AG10803 (cell line): Measurements from ENCODE around the gene HASPIN.

ENCODE experiments used
- DNase-seq: peaks from one replicate; pipeline ENCODE4 v3.0.0; 2010; ENCODE audit warnings: low read depth
- H3K4me3 ChIP-seq: 2 replicates; pipeline ENCODE4 v1.5.1; 2011; ENCODE audit warnings: mild to moderate bottlenecking, low read length, control low read depth
- TF ChIP-seq, protein P1 (sequence below): conservative IDR thresholded peaks from 2 replicates; pipeline ENCODE4 v1.5.1; 2011; ENCODE audit warnings: mild to moderate bottlenecking, low read length, control low read depth, inconsistent platforms

HASPIN gene

DNA sequence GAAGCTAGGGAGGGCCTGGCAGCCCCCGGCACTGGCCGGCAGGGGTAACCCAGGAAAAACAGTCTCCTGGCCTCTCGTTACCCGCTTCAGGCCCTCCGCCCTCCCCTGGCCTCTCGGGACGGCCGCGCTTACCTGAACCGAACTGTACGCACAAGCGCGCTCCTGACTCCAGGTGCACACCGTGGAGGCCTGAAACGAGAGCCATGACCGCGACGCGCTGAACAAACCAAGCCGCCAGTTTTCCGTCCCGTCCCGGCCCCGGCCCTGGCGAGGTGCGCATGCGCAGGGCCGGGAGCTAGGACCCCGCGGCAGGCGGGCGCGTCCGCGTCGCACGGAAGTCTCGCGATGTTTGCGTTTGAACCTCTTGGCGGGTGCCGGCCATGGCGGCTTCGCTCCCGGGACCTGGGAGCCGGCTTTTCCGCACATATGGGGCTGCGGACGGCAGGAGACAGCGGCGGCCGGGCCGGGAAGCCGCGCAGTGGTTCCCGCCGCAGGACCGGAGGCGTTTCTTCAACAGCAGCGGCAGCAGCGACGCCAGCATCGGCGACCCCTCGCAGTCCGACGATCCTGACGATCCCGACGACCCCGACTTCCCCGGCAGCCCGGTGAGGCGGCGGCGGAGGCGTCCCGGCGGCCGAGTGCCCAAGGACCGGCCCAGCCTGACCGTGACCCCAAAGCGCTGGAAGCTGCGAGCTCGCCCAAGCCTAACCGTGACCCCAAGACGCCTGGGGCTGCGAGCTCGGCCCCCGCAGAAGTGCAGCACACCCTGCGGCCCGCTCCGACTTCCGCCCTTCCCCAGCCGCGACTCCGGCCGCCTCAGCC, at the start of gene HASPIN:
HASPIN (plus strand) TSS at position 348 of the 822 bp plus-strand sequence; CDS start at position 381, 33 bp downstream.
- DNase-seq = peak; percentile 82
- peak within 1 kb of the TSS; percentile 92 for H3K4me3 ChIP-seq
- TF ChIP-seq, protein P1, sequence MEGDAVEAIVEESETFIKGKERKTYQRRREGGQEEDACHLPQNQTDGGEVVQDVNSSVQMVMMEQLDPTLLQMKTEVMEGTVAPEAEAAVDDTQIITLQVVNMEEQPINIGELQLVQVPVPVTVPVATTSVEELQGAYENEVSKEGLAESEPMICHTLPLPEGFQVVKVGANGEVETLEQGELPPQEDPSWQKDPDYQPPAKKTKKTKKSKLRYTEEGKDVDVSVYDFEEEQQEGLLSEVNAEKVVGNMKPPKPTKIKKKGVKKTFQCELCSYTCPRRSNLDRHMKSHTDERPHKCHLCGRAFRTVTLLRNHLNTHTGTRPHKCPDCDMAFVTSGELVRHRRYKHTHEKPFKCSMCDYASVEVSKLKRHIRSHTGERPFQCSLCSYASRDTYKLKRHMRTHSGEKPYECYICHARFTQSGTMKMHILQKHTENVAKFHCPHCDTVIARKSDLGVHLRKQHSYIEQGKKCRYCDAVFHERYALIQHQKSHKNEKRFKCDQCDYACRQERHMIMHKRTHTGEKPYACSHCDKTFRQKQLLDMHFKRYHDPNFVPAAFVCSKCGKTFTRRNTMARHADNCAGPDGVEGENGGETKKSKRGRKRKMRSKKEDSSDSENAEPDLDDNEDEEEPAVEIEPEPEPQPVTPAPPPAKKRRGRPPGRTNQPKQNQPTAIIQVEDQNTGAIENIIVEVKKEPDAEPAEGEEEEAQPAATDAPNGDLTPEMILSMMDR = peak; percentile 37

DNA sequence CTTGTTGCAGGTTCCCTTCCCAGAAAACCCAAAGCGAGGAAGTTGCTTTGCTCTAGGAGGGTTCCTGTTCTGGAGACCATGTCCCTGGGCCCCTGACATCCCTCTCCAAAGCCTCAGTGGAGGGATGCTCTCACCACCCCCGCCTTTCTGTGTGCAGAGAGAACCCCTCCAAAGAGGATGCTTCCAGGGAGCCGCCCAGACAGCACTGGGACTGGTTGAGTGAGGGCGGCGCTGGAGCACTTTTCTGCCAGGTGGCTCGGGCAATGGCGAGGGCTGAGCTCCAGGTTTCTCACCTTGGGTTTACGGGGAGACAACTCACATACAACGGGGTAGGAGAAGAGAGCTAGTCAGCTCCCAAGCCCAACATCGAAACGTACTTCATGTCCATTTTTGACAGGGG, 47.8 kb upstream of the HASPIN start:
- no peak overlapping the region for H3K4me3 ChIP-seq
- TF ChIP-seq, protein P1 = no peak

DNA sequence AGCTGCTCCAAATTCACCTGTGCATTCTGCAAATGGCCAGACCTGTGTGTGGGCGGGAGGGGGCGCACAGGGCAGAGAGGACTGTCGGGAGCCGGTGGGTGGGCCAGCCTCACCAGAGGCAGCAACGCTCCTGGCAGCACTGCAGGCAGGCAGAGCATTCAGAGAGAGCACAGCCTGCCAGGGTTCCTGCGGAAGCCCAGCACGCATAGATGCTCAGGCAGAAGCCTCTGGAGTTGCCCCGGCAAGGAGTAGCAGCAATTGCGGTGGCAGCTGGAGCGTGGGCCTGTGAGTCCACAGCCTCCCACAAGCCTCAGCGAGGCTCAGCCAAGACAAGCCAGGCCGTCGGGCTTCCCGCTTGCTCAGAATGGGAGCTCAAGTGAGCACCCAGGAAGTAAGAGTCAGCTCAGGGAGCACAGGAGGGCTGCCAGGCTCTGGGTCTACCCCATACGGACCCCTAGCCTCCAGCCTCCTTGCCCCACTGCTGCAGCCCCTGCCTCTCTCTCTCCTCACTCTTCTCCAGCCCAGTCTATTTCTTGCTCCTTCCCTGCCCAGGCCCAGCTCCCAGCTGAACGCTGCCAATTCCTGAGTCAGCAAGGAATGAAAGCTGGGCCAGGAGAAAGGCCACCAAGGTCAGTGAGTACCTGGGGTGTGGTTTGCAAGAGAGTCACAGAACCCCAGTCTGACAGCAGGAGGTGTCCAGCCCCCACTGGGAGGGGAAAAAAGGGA, 45.4 kb upstream of the HASPIN start:
- no peak for DNase-seq
- H3K4me3 ChIP-seq = no peak overlapping the region
- TF ChIP-seq, protein P1 = no peak

More for the DNA sequence above, 47.8 kb upstream of the HASPIN start:
- no peak for DNase-seq

DNA sequence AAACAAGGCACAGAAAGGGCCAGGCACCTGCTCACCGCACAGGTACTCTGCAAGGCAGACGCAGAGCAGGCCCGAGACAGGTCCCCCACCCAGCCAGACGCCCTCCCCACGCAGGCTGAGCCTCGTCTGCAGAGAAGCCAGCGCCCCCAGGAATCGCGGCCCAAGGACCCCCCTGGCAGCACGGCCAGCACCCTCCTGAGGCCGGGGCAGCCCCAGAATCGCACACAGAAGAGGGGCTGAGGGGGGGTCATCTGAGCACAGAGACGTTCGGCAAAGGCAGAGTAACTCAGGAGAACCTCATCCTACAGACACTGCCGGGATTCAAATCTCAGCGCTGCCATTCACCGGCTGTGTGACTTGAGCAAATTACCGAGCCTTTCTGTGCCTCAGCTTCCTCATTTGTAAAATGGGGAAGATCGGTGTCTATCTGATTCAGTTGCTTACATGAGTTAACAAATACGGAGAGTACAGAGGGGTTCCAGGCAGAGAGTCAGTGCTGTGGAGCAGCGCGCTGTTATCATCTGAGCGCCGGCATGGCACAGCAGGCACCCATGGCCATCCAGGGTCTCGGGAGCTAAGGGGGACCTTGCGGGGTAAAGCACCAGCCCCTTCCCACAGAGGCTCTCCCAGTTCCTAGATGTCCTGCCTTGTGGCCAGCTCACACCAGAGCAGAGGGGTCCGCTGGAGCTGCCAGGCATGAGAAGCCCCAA, 44.7 kb upstream of the HASPIN start:
- TF ChIP-seq, protein P1 = no peak
- no peak overlapping the region for H3K4me3 ChIP-seq
- no peak for DNase-seq

DNA sequence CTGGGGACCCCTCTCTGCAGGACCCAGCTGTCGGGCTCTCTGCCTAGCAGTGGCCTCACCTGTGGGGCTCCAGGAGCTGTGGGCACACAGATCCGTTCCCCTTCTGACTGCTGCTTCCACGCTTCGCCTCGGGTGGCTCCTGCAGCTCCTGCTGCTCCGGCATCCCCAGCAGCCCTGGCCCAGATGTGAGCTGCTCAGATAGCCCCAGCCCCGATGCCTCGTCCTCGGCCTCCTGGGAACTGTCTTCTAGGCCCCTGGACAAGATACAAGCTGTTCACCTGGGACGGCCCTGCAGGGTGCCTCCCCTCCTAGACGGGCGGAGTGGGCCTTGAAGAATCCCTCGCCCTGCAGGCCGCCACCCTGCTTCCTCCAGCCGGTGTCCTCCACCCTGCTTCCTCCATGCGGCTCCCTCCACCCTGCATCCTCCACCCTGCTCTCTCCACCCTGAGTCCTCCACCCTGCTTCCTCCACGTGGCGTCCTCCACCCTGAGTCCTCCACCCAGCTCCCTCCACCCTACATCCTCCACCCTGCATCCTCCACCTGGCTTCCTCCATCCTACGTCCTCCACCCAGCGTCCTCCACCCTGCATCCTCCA, 44.1 kb upstream of the HASPIN start:
- TF ChIP-seq, protein P1 = no peak
- no peak for DNase-seq
- no peak overlapping the region for H3K4me3 ChIP-seq

DNA sequence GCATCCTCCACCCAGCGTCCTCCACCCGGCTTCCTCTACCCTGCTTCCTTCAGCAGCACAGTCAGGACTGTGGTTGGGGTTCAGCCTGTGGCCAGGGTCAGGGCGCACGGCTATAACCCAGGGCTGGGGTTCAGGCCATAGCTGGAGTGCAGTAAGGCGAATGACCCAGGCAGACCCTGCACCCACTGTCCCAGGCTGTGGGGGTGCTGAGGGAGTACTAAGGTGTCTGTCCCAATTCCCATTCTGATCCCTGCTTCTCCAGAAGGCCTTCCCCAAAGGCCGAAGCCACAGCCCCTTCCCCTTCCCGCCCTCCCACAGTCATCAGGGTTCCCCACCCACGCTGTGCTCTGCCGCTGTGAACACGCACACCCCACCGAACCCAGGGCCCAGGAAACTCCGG, 42.6 kb upstream of the HASPIN start:
- TF ChIP-seq, protein P1 = no peak
- DNase-seq = no peak
- no peak overlapping the region for H3K4me3 ChIP-seq
